Left lung (tissue), 10 donors: ENCODE results near the gene NTSR2. TPM values are rescaled to one million over a fixed set of nuclear protein-coding genes. Genes with fewer than 3 reads are reported as not detected.
A peak's percentile ranks its signal among the peaks of the same experiment; 100 is the strongest.

Experiments used
- ATAC-seq: fragments of 200-7000 bp; cut with Tn5 transposase; one replicate; pipeline ENCODE4 v1.9.1; 2020; ENCODE audit warnings: moderate library complexity
- DNase-seq, 4 donors: peaks; one replicate each; pipeline ENCODE4 v3.0.0-alpha.2; 2013 to 2020
- H3K27ac ChIP-seq, 2 donors: fragments of 200-600 bp; sonication (generic) in 1 of 2; one replicate each; pipeline versions ENCODE4 v1.5.0 to v1.8.0; 2020 to 2021
- H3K27me3 ChIP-seq, 2 donors: fragments of 200-600 bp; sonication (generic) in 1 of 2; one replicate each; pipeline versions ENCODE4 v1.5.0 to v1.8.0; 2020 to 2021
- H3K36me3 ChIP-seq, 2 donors: fragments of 200-600 bp; sonication (generic) in 1 of 2; one replicate each; pipeline versions ENCODE4 v1.5.0 to v1.8.0; 2020 to 2021
- H3K4me1 ChIP-seq, 2 donors: fragments of 200-600 bp; one replicate each; pipeline ENCODE4 v1.8.0; 2021
- H3K4me3 ChIP-seq, 2 donors: fragments of 200-600 bp; sonication (generic) in 1 of 2; one replicate each; pipeline versions ENCODE4 v1.5.0 to v1.8.0; 2020 to 2021; ENCODE audit warnings: mild to moderate bottlenecking in 1 of 2
- H3K9me3 ChIP-seq, 2 donors: fragments of 200-600 bp; sonication (generic) in 1 of 2; one replicate each; pipeline versions ENCODE4 v1.5.0 to v1.8.0; 2020 to 2021
- CTCF ChIP-seq, 2 donors: fragments of 200-600 bp; sonication (generic) in 1 of 2; IDR thresholded peaks; one replicate each; pipeline versions ENCODE4 v1.5.0 to v1.8.0; 2021; ENCODE audit warnings: antibody characterized with exemption in 2 of 2
- intact Hi-C, 2 donors: fragments of 100-400 bp; cut with DNase I; formaldehyde crosslinking; loops; one replicate each; pipeline versions ENCODE4 v1.11.2 to v1.14.2; 2022
- polyA plus RNA-seq, 6 donors: library from polyadenylated mRNA; unstranded; fragments of 120-200 nt; gene quantifications; one replicate each; pipeline ENCODE4 v1.2.1, GENCODE V29; 2013; ENCODE audit not compliant: insufficient read length in 6 of 6
- total RNA-seq, 2 donors: library from RNA; stranded (reverse); fragmentation: NEBNext Ultra II Directional; extraction: Animal tissue kit (Norgen Biotek cat#: 25700); gene quantifications; one replicate each; pipeline ENCODE4 v1.2.1, GENCODE V29; 2021
- donor health status: DM: no; HTN: yes; CAD: no.
- donor health status: DM: no; HTN: no; CAD: no.

Gene NTSR2
- total and polyA plus RNA-seq, 8 donors: not detected

GRCh38 chr2:11683966-11684365 lies 14.0 kb upstream of the NTSR2 start:
- no peak for DNase-seq
- intact Hi-C loops: no loop called here

GRCh38 chr2:11683476-11683875 lies 13.5 kb upstream of the NTSR2 start:
- H3K4me3 ChIP-seq: no peak overlapping the region
- intact Hi-C loops: no loop called here
- no peak overlapping the region for H3K27ac ChIP-seq
- peaks cover 0 to 11% of the 10 kb centered on the region in 2 donors for H3K4me1 ChIP-seq
- no peaks in the 10 kb centered on the region for H3K36me3 ChIP-seq
- TF ChIP-seq CTCF (IDR thresholded peaks at IDR 0.05): no peak
- peaks cover 3 to 34% of the 10 kb centered on the region in 2 donors for H3K27me3 ChIP-seq
- no peak for ATAC-seq
- no peaks in the 10 kb centered on the region for H3K9me3 ChIP-seq
- DNase-seq: no peak

More at GRCh38 chr2:11683966-11684365, 14.0 kb upstream of the NTSR2 start:
- Histone ChIP-seq H3K27ac (no peak overlapping the region), H3K4me1 (peaks cover 0 to 15% of the 10 kb centered on the region in 2 donors), H3K27me3 (peaks cover 0 to 31% of the 10 kb centered on the region in 2 donors), H3K9me3 (no peaks in the 10 kb centered on the region), H3K36me3 (no peaks in the 10 kb centered on the region), H3K4me3 (no peak overlapping the region)
- no peak for ATAC-seq
- TF ChIP-seq CTCF (IDR thresholded peaks at IDR 0.05): no peak

- H3K27ac ChIP-seq: no peak overlapping the region
- ATAC-seq (no peak), DNase-seq (no peak)
- H3K9me3 ChIP-seq: no peaks in the 10 kb centered on the region
- H3K27me3 ChIP-seq: peaks cover 9 to 44% of the 10 kb centered on the region in 2 donors
- H3K36me3 ChIP-seq: no peaks in the 10 kb centered on the region
- H3K4me1 ChIP-seq: peaks cover 0 to 1% of the 10 kb centered on the region in 2 donors
- no peak overlapping the region for H3K4me3 ChIP-seq
- intact Hi-C loops: no loop called here
- TF ChIP-seq CTCF (IDR thresholded peaks at IDR 0.05): no peak
Observed at GRCh38 chr2:11682590-11682915, 12.6 kb upstream of the NTSR2 start.

GRCh38 chr2:11681722-11682589 lies 12.0 kb upstream of the NTSR2 start:
- TF ChIP-seq CTCF (IDR thresholded peaks at IDR 0.05): peak; percentile 68 to 71
- peak; percentile 81 for ATAC-seq
- Histone ChIP-seq H3K27me3 (peaks cover 11 to 49% of the 10 kb centered on the region in 2 donors), H3K36me3 (no peaks in the 10 kb centered on the region), H3K4me1 (no peaks in the 10 kb centered on the region), H3K9me3 (no peaks in the 10 kb centered on the region), H3K27ac (no peak overlapping the region), H3K4me3 (no peak overlapping the region)
- intact Hi-C loops: no loop called here
- DNase-seq: no peak

- no peaks in the 10 kb centered on the region for H3K36me3 ChIP-seq
- no peak overlapping the region for H3K4me3 ChIP-seq
- intact Hi-C loops: no loop called here
- TF ChIP-seq CTCF (IDR thresholded peaks at IDR 0.05): no peak
- H3K4me1 ChIP-seq: no peaks in the 10 kb centered on the region
- H3K27ac ChIP-seq: no peak overlapping the region
- H3K9me3 ChIP-seq: no peaks in the 10 kb centered on the region
- peaks cover 11 to 56% of the 10 kb centered on the region in 2 donors for H3K27me3 ChIP-seq
- ATAC-seq (no peak), DNase-seq (no peak)
Observed at GRCh38 chr2:11680901-11681721, 11.1 kb upstream of the NTSR2 start.
